ENCODE data around the gene PAX3. TPM values are rescaled to one million over a fixed set of nuclear protein-coding genes. Genes with fewer than 3 reads are reported as not detected.

The PAX3 gene
- total and polyA plus RNA-seq, 9 of the 15 experiments (the other 6 are each of a cell fraction or from before 2014, with no cell fraction given), result not detected

- H3K9me1 ChIP-seq (ENCODE audit: control insufficient read depth, insufficient read depth, low read length), result no peaks in the 10 kb centered on the region
- no peaks in the 10 kb centered on the region for H4K20me1 ChIP-seq (replicated peaks; ENCODE audit: control insufficient read depth, insufficient read depth, low read length)
- H3K4me3 ChIP-seq, result no peak overlapping the region
- peaks cover 5 to 26% of the 10 kb centered on the region in 2 experiments; a peak in 3 of 5 replicates for H3K27me3 ChIP-seq (ENCODE audit: control insufficient read depth in 2 of 2, insufficient read depth in 2 of 2, low read length in 2 of 2)
- no peak overlapping the region for H3K4me2 ChIP-seq (ENCODE audit: insufficient read depth, low read length)
- H3K9ac ChIP-seq (ENCODE audit: insufficient read depth in 1 of 2, low read depth in 2 of 2, low read length in 2 of 2), result no peak overlapping the region
- no TSS peak for BruUV-seq (replicated peaks)
- intact Hi-C loops (cut with micrococcal nuclease), result no loop called here
- no peaks in the 10 kb centered on the region; a peak in 1 of 5 replicates for H3K4me1 ChIP-seq (replicated peaks in 1 of 2; ENCODE audit: control insufficient read depth in 2 of 2, insufficient read depth in 2 of 2, low read length in 2 of 2)
- FAIRE-seq, result no peak
- H3K9me3 ChIP-seq (replicated peaks; ENCODE audit: control insufficient read depth, insufficient read depth, low read depth, low read length), result no peaks in the 10 kb centered on the region
- no peaks in the 10 kb centered on the region for H3K79me2 ChIP-seq (ENCODE audit: control insufficient read depth, insufficient read depth, low read length)
- no peak for DNase-seq (ENCODE audit: extremely low read depth in 1 of 4, low spot score in 3 of 4)
- ChIA-PET POLR2A (no interaction called here), CTCF (ENCODE audit: low intra/inter-chr PET ratio) (no interaction called here)
- H3K36me3 ChIP-seq (ENCODE audit: control insufficient read depth, insufficient read depth, low read length), result no peaks in the 10 kb centered on the region
- no peak for TF ChIP-seq U2AF2 (optimal IDR thresholded peaks at IDR 0.05; ENCODE audit: low read depth, low read length)
- TF ChIP-seq ZNF583 (CRISPR knock-in tag; IDR thresholded peaks at IDR 0.05), result no peak
- TF ChIP-seq CBX5 (IDR thresholded peaks at IDR 0.05; ENCODE audit: borderline replicate concordance, low read depth), result no peak
- no peak for TF ChIP-seq HDGF (IDR thresholded peaks at IDR 0.05)
- no peak for TF ChIP-seq E4F1 (CRISPR knock-in tag; IDR thresholded peaks at IDR 0.05; ENCODE audit: borderline replicate concordance)
- no peak for TF ChIP-seq NELFE (IDR thresholded peaks at IDR 0.05; ENCODE audit: insufficient read depth, insufficient read length)
- no peak for TF ChIP-seq MAFG (tag; conservative IDR thresholded peaks at IDR 0.05)
- no peak for TF ChIP-seq TBL1XR1 (IDR thresholded peaks at IDR 0.05; ENCODE audit: low read length in 2 of 2)
- no peak for TF ChIP-seq XRCC4 (IDR thresholded peaks at IDR 0.05; ENCODE audit: extremely low read depth, insufficient read depth, insufficient read length)
- TF ChIP-seq E2F6 (IDR thresholded peaks at IDR 0.05; ENCODE audit: borderline replicate concordance in 1 of 2, extremely low read depth in 1 of 2, insufficient read depth in 1 of 2, insufficient read length in 1 of 2, low read depth in 1 of 2, low read length in 1 of 2, poor library complexity in 1 of 2, severe bottlenecking in 1 of 2), result no peak
- no peak for TF ChIP-seq GTF3C2 (IDR thresholded peaks at IDR 0.05; ENCODE audit: borderline replicate concordance, extremely low read depth, insufficient read length)
- no peak overlapping the region for H3K27ac ChIP-seq (ENCODE audit: extremely low read depth, low read depth, low read length)
- in situ Hi-C loops (cut with MboI), result loop anchor here (25.0 kb wide), 1 partner anchor 251 kb away; no protein-coding TSS in a partner anchor
- 3% methylated on average over 39 of the region's 42 CpGs for WGBS (ENCODE audit: insufficient coverage, low coverage, missing lambda C conversion rate)
- H2AFZ ChIP-seq (ENCODE audit: low read depth, low read length), result no peak overlapping the region
- no peak for ATAC-seq
These were observed 12.7 kb upstream of the PAX3 start for GRCh38 chr2:222311319-222311977.
